Right lobe of liver (tissue), 4 donors: ENCODE results near the gene SPAAR.

ENCODE experiments used
- POLR2A ChIP-seq: fragments of 450-650 bp; IDR thresholded peaks from one replicate; pipeline ENCODE4 v1.6.1; 2017; ENCODE audit warnings: antibody characterized with exemption, mild to moderate bottlenecking
- TF ChIP-seq, protein P1 (sequence below), 4 donors: fragments of 200-600 bp in 3 of 4; fragments of 450-650 bp in 1 of 4; IDR thresholded peaks; one replicate each; pipeline versions ENCODE4 v1.5.1 to v1.8.0; 2016 to 2022; ENCODE audit warnings: antibody characterized with exemption in 4 of 4, mild to moderate bottlenecking in 2 of 4
- donor health status: DM: no; HTN: no; CAD: no.
- donor health status: DM: no; HTN: no; CAD: no.
- donor health status: DM: no; HTN: yes; CAD: no.

DNA sequence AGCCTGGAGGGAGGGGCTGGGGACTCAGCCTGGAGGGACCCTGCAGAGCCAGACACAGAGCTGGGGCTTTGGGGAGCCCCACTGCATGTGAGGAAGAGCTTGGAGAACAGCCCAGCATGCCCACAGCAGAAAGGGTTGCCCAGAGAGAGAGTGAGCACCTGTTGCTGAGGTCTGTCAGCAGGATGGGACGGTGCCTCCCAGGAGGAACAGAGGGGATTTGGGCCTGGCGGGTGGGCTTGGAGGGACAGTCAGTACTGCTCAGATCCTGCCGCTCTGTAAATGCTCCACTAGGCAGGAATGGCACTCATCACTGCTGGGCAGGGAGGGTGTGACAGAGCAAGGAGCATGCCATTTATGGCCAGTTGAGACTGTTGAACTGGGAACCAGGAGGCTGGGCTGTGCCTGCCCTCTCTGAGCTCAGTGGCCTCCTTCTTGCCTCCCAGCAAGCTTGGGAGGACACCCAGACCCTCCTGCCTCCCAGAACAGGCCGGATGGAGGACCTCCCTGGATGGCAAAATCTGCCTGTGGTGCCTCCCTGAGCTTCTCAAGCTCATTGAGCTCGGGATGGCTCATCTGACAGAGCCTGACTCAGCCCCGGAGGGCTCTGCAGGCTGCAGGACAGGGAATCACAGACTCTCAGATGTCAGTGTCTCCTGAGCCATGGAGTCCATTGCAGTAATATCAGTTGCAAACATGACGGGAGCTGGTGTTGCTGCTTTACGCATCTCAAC lies 4.1 kb upstream of the SPAAR start:
- TF ChIP-seq, protein P1, sequence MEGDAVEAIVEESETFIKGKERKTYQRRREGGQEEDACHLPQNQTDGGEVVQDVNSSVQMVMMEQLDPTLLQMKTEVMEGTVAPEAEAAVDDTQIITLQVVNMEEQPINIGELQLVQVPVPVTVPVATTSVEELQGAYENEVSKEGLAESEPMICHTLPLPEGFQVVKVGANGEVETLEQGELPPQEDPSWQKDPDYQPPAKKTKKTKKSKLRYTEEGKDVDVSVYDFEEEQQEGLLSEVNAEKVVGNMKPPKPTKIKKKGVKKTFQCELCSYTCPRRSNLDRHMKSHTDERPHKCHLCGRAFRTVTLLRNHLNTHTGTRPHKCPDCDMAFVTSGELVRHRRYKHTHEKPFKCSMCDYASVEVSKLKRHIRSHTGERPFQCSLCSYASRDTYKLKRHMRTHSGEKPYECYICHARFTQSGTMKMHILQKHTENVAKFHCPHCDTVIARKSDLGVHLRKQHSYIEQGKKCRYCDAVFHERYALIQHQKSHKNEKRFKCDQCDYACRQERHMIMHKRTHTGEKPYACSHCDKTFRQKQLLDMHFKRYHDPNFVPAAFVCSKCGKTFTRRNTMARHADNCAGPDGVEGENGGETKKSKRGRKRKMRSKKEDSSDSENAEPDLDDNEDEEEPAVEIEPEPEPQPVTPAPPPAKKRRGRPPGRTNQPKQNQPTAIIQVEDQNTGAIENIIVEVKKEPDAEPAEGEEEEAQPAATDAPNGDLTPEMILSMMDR (IDR thresholded peaks at IDR 0.05): no peak
- TF ChIP-seq POLR2A: no peak
